Right cardiac atrium (tissue), 5 donors: Measurements from ENCODE around the gene MPC2. TPM values are rescaled to one million over a fixed set of nuclear protein-coding genes. Genes with fewer than 3 reads are reported as not detected.
A peak's percentile ranks its signal among the peaks of the same experiment; 100 is the strongest.
"Not testable (repeated sequence)": the region's sequence is repeated elsewhere in the genome, so short reads cannot be mapped to it uniquely, and the experiment has no call there.

ENCODE experiments used
- ATAC-seq, 2 donors: fragments of 200-7000 bp; cut with Tn5 transposase; one replicate each; pipeline versions ENCODE4 v1.8.0 to v1.9.1; 2020; ENCODE audit warnings: moderate library complexity in 2 of 2, mild to moderate bottlenecking in 1 of 2
- DNase-seq, 3 donors: peaks; one replicate each; pipeline ENCODE4 v3.0.0-alpha.2; 2020
- H3K27ac ChIP-seq: one replicate; pipeline ENCODE4 v1.5.1; 2013; ENCODE audit warnings: mild to moderate bottlenecking, low read length, control low read depth, moderate library complexity
- H3K27me3 ChIP-seq: one replicate; pipeline ENCODE4 v1.6.1; 2013; ENCODE audit not compliant: control insufficient read depth, insufficient read depth
- H3K4me1 ChIP-seq: one replicate; pipeline ENCODE4 v1.6.1; 2013; ENCODE audit warnings: low read length; ENCODE audit not compliant: control insufficient read depth, insufficient read depth
- H3K4me3 ChIP-seq: one replicate; pipeline ENCODE4 v1.5.1; 2013; ENCODE audit warnings: low read length, control low read depth
- H3K9me3 ChIP-seq: one replicate; pipeline ENCODE4 v1.6.1; 2013; ENCODE audit warnings: low read length; ENCODE audit not compliant: control insufficient read depth
- WGBS: extraction: QIAGEN DNeasy Blood & Tissue Kit; methylation state at CpG from one replicate; pipeline ENCODE4 v1.1.7; 2013; 5-methylcytosine and 5-hydroxymethylcytosine counted together
- intact Hi-C, 4 donors: fragments of 100-400 bp; cut with DNase I; formaldehyde crosslinking; loops; one replicate each; pipeline versions ENCODE4 v1.11.0 to v1.14.0; 2022 to 2023
- polyA plus RNA-seq: library from polyadenylated mRNA; stranded (reverse); fragments of 200-250 nt; gene quantifications from one replicate; pipeline ENCODE4 v1.2.3, GENCODE V29; 2013
- total RNA-seq, 4 donors: library from RNA; stranded (reverse); fragmentation: NEBNext Ultra II Directional; extraction: Animal tissue kit (Norgen Biotek cat#: 25700); gene quantifications; one replicate each; pipeline ENCODE4 v1.2.1, GENCODE V29; 2021
- donor health status: healthy with polysubstance abuse.
- donor health status: DM: no; HTN: yes; CAD: no.
- donor health status: DM: no; HTN: no; CAD: no.
- donor health status: DM: no; HTN: yes; CAD: no; lungs with severe emphysema.
- donor health status: DM: yes; HTN: yes; CAD: no.

Gene MPC2
- total and polyA plus RNA-seq, 5 donors, result 162 to 202 (median 171) TPM

DNA sequence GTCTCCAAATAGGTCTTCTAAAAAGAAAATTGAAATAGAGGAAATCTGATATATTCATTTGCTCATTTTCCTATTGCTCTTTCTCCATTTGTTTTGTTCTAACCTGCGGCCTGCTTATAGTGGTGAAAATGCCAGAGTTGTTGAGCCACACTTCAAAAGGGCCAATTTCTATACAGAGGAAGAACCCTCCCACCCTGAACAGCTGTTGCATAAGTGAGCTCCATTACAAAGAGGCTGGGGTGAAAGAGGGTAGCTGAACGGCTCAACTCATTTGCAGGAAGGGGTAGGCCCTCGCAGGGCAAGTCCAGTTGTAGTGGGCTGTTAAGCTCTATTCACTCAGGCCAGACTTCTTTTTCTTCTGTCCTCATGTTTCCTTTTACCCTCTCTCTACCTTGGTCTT is 31.7 kb downstream of the MPC2 start:
- H3K27me3 ChIP-seq, result no peaks in the 10 kb centered on the region
- DNase-seq (no peak), ATAC-seq (peak in 1 of 2 donors; percentile 35)
- intact Hi-C loops, result no loop called here
- no peak overlapping the region for H3K27ac ChIP-seq
- no peak overlapping the region for H3K4me3 ChIP-seq
- no peaks in the 10 kb centered on the region for H3K9me3 ChIP-seq
- H3K4me1 ChIP-seq, result no peaks in the 10 kb centered on the region
- 74% methylated on average over 3 of the region's 3 CpGs for WGBS

GRCh38 chr1:167904652-167905130 is 32.2 kb downstream of the MPC2 start:
- Histone ChIP-seq H3K27me3 (no peaks in the 10 kb centered on the region), H3K27ac (no peak overlapping the region), H3K9me3 (no peaks in the 10 kb centered on the region), H3K4me3 (no peak overlapping the region), H3K4me1 (no peaks in the 10 kb centered on the region)
- 71% methylated on average over 4 of the region's 4 CpGs for WGBS
- intact Hi-C loops, result no loop called here
- DNase-seq (no peak), ATAC-seq (peak in 1 of 2 donors; percentile 39)

- no peaks in the 10 kb centered on the region for H3K27me3 ChIP-seq
- WGBS, result 96% methylated on average over 4 of the region's 4 CpGs
- no peak for DNase-seq
- no peak overlapping the region for H3K27ac ChIP-seq
- no peak for ATAC-seq
- H3K4me1 ChIP-seq, result peaks cover 4% of the 10 kb centered on the region
- H3K9me3 ChIP-seq, result no peaks in the 10 kb centered on the region
- intact Hi-C loops, result no loop called here
- no peak overlapping the region for H3K4me3 ChIP-seq
These were observed 36.0 kb downstream of the MPC2 start for GRCh38 chr1:167900907-167901306.

GRCh38 chr1:167899253-167899681 is 37.6 kb downstream of the MPC2 start:
- DNase-seq (peak; percentile 63 to 84 (median 78)), ATAC-seq (peak; percentile 69 to 84)
- 47% methylated on average over 4 of the region's 4 CpGs for WGBS
- Histone ChIP-seq H3K27me3 (no peaks in the 10 kb centered on the region), H3K27ac (no peak overlapping the region), H3K4me3 (no peak overlapping the region), H3K9me3 (no peaks in the 10 kb centered on the region), H3K4me1 (peaks cover 4% of the 10 kb centered on the region)
- intact Hi-C loops, result no loop called here

DNA sequence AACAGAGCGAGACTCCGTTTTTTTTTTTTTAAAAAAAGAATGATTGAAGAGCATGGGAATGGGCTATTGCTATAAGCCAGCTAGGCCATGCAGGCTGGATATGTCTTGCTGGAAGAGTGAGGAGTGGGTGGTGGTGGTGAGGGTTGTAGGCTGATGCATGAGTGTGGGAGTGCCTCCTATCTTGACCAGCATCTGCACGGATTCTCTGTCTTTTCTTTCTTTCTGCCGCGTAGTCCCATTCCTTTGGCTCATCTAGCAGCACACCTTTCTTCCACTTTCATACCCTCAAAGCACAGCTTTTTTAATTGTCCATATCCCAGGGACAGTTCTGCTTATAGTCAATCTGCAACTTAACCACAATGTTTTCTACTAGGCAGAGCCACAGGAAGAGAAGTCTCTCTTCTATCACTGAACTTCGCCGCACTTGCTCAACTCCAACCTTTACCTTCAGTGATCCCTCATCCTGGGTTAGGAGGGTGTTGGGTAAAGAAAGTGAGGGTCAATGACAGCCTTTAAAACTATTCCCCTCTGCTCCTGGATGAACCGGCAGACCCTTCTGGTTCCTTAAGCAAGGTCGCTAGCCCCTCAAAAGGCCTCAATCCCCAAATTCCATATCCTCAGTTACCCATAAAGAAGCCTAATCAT is 38.2 kb downstream of the MPC2 start:
- H3K27ac ChIP-seq, result no peak overlapping the region

DNA sequence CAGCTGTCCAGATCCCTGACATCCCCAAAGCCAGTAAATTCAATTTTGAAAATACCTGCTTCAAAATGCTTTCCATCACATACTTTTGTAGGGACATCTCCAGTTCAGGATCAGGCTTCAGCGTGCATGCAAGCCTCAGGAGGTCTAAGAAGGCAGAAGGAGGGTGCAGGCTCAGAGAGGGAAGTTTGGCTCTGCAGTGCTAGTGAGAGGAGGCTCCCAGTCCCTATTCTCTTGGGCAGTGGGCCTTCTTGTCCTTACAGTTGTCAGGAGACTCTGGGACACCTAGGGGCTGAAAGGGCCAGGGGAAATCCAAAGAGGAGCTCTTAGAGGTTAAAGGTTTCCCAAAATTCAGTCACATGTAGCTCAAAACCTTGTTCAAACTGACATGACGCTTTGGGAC is 43.1 kb downstream of the MPC2 start:
- H3K4me1 ChIP-seq, result no peaks in the 10 kb centered on the region
- intact Hi-C loops, result no loop called here
- WGBS, result 73% methylated on average over 2 of the region's 2 CpGs
- no peaks in the 10 kb centered on the region for H3K27me3 ChIP-seq
- H3K9me3 ChIP-seq, result no peaks in the 10 kb centered on the region
- no peak for DNase-seq
- H3K27ac ChIP-seq, result no peak overlapping the region
- ATAC-seq, result no peak
- no peak overlapping the region for H3K4me3 ChIP-seq

More for the DNA sequence above, 38.2 kb downstream of the MPC2 start:
- 94% methylated on average over 9 of the region's 9 CpGs for WGBS
- DNase-seq, result no peak
- no peak overlapping the region for H3K4me3 ChIP-seq
- H3K27me3 ChIP-seq, result no peaks in the 10 kb centered on the region
- no peak for ATAC-seq
- H3K9me3 ChIP-seq, result no peaks in the 10 kb centered on the region
- H3K4me1 ChIP-seq, result peaks cover 4% of the 10 kb centered on the region
- intact Hi-C loops, result no loop called here

- intact Hi-C loops, result no loop called here
- Histone ChIP-seq H3K27ac (no peak overlapping the region), H3K27me3 (no peaks in the 10 kb centered on the region), H3K4me3 (no peak overlapping the region), H3K4me1 (no peaks in the 10 kb centered on the region), H3K9me3 (no peaks in the 10 kb centered on the region)
- ATAC-seq (no peak), DNase-seq (no peak)
These were observed 46.5 kb downstream of the MPC2 start for GRCh38 chr1:167890400-167890799.

- H3K27ac ChIP-seq, H3K9me3 ChIP-seq, H3K4me3 ChIP-seq, ATAC-seq, DNase-seq, H3K27me3 ChIP-seq, H3K4me1 ChIP-seq, intact Hi-C loops: not testable (repeated sequence)
- WGBS, result 83% methylated on average over 2 of the region's 2 CpGs
These were observed 49.7 kb downstream of the MPC2 start for GRCh38 chr1:167887187-167887586.

DNA sequence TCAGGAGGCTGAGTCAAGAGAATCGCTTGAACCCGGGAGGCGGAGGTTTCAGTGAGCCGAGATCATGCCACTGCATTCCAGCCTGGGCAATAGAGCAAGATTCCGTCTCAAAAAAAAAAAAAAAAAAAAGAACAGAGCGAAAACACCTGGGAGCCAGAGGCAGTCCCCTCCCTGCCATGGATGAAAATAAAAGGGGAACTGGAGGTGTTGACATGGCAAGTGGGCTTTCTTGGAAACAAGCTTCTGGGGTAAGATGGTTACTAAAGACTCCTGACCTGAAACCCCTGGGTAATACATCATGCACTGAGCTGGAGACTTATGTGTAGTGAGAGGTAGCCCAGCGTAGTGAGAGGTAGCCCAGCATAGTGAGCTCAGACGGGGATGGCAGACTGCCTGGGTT is 54.5 kb downstream of the MPC2 start:
- Histone ChIP-seq H3K4me3 (no peak overlapping the region), H3K4me1 (peaks cover 1% of the 10 kb centered on the region), H3K27me3 (no peaks in the 10 kb centered on the region), H3K9me3 (no peaks in the 10 kb centered on the region), H3K27ac (no peak overlapping the region)
- intact Hi-C loops, result no loop called here
- no peak for ATAC-seq
- WGBS, result 95% methylated on average over 8 of the region's 8 CpGs
- DNase-seq, result no peak

GRCh38 chr1:167881786-167882185 is 55.1 kb downstream of the MPC2 start:
- Histone ChIP-seq H3K27me3 (no peaks in the 10 kb centered on the region), H3K9me3 (no peaks in the 10 kb centered on the region), H3K27ac (no peak overlapping the region), H3K4me1 (peaks cover 1% of the 10 kb centered on the region), H3K4me3 (no peak overlapping the region)
- ATAC-seq (no peak), DNase-seq (no peak)
- 88% methylated on average over 3 of the region's 3 CpGs for WGBS
- intact Hi-C loops, result no loop called here

DNA sequence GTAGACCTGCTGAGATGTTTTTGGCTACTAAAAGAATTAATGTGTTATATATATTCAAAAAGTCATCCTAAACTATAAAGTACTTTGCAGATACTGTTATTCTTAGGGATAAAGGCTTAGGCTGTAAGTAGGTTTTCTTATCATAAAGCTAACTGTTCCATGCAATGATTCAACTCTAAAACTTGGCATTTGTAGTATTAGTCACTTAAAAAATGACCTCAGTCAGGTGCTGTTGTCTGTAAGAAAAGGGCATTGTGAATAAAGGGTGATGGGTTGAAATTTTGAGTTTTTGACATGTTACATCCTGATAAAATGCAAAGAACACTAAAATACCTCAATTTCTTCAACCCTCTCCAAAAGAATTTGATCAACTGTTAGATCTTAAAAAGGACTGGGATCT is 55.8 kb downstream of the MPC2 start:
- DNase-seq (no peak), ATAC-seq (no peak)
- Histone ChIP-seq H3K4me3 (no peak overlapping the region), H3K27ac (no peak overlapping the region), H3K27me3 (no peaks in the 10 kb centered on the region), H3K4me1 (peaks cover 1% of the 10 kb centered on the region), H3K9me3 (no peaks in the 10 kb centered on the region)
- intact Hi-C loops, result no loop called here

DNA sequence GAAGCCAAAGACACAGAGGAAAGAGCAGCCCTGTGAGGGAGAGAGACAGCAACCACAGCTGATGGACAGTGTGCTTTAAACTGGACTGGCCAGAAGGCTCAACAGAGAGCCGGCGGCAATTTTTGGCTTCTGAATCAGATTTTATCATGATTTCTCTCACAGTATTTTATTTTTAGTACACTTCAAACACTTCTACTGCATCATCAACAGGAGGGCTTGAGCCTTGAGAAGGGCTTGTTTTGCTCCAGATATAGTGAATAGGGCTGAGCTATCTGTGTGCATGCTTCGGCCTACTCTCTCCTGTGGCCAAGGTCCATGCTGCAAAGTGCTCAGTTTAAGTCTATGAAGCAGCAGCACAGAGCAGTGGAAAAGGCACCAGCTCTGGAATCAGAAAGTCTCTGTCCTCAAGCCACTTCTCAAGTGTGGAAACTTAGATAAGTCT is 56.3 kb downstream of the MPC2 start:
- Histone ChIP-seq H3K4me3 (no peak overlapping the region), H3K27ac (no peak overlapping the region), H3K27me3 (no peaks in the 10 kb centered on the region), H3K9me3 (no peaks in the 10 kb centered on the region), H3K4me1 (peaks cover 1% of the 10 kb centered on the region)
- intact Hi-C loops, result no loop called here
- DNase-seq (no peak), ATAC-seq (peak; percentile 71 to 76)
- 46% methylated on average over 3 of the region's 3 CpGs for WGBS
